CD4-positive, alpha-beta T cell treated with Interleukin-4 for 1 hour (primary cell): ENCODE results near the gene DRG2.

Experiments
- DNase-seq, 2 donors: peaks; one replicate each; pipeline ENCODE4 v3.0.0-alpha.2; 2020 to 2022

The DRG2 gene

GRCh38 chr17:18087610-18088491, at the start of gene DRG2:
DRG2 (plus strand) TSS chr17:18087948; CDS start chr17:18088024, 76 bp downstream.
- DNase-seq = peak; percentile 86 to 92

GRCh38 chr17:18038149-18038850, 49.4 kb upstream of the DRG2 start:
- DNase-seq = peak; percentile 19 to 28

- DNase-seq = peak; percentile 99
Measured at GRCh38 chr17:18038861-18039534, 48.8 kb upstream of the DRG2 start, which contains the start of the genes ATPAF2 and GID4. ATPAF2 (minus strand) TSS chr17:18039168; CDS start chr17:18039013, 155 bp downstream. GID4 (plus strand) TSS chr17:18039408; CDS start chr17:18039465, 57 bp downstream.

GRCh38 chr17:18039535-18040260, 48.0 kb upstream of the DRG2 start:
- peak in 1 of 2 donors; percentile 35 for DNase-seq

- DNase-seq = no peak
Measured at GRCh38 chr17:18040261-18040858, 47.4 kb upstream of the DRG2 start.

GRCh38 chr17:18041776-18042175, 46.0 kb upstream of the DRG2 start:
- no peak for DNase-seq

GRCh38 chr17:18042983-18043382, 44.8 kb upstream of the DRG2 start:
- no peak for DNase-seq

GRCh38 chr17:18043491-18043890, 44.3 kb upstream of the DRG2 start:
- DNase-seq = peak in 1 of 2 donors; percentile 31

- no peak for DNase-seq
Measured at GRCh38 chr17:18044609-18045008, 43.1 kb upstream of the DRG2 start.

- DNase-seq = no peak
Measured at GRCh38 chr17:18045691-18046350, 41.9 kb upstream of the DRG2 start.

GRCh38 chr17:18055597-18055996, 32.2 kb upstream of the DRG2 start:
- no peak for DNase-seq

GRCh38 chr17:18056214-18056613, 31.5 kb upstream of the DRG2 start:
- no peak for DNase-seq

- DNase-seq = no peak
Measured at GRCh38 chr17:18059283-18059682, 28.5 kb upstream of the DRG2 start.

GRCh38 chr17:18064053-18064452, 23.7 kb upstream of the DRG2 start:
- no peak for DNase-seq

GRCh38 chr17:18065546-18065945, 22.2 kb upstream of the DRG2 start:
- no peak for DNase-seq

GRCh38 chr17:18066866-18067265, 20.9 kb upstream of the DRG2 start:
- DNase-seq = no peak

- no peak for DNase-seq
Measured at GRCh38 chr17:18069101-18069500, 18.6 kb upstream of the DRG2 start.

GRCh38 chr17:18070861-18071340, 16.8 kb upstream of the DRG2 start:
- DNase-seq = no peak

- DNase-seq = no peak
Measured at GRCh38 chr17:18071751-18072150, 16.0 kb upstream of the DRG2 start.

- DNase-seq = no peak
Measured at GRCh38 chr17:18074566-18075272, 13.0 kb upstream of the DRG2 start.

- no peak for DNase-seq
Measured at GRCh38 chr17:18076936-18077335, 10.8 kb upstream of the DRG2 start.
